GM21367 (cell line): Measurements from ENCODE around the gene UPK2.

Experiments used
- ATAC-seq: cut with Tn5 transposase; IDR thresholded peaks from one replicate; pipeline ENCODE4 v1.9.1; 2021; ENCODE audit not compliant: unreplicated experiment

The UPK2 gene

GRCh38 chr11:118917481-118918127 lies 38.5 kb upstream of the UPK2 start:
- ATAC-seq = no peak

GRCh38 chr11:118918128-118918685 lies 37.9 kb upstream of the UPK2 start:
- ATAC-seq = no peak

- ATAC-seq = no peak
These were observed 37.3 kb upstream of the UPK2 start for GRCh38 chr11:118918686-118919280.

- no peak for ATAC-seq
These were observed 34.8 kb upstream of the UPK2 start for GRCh38 chr11:118921121-118921928.

GRCh38 chr11:118921929-118922744 lies 34.0 kb upstream of the UPK2 start:
- ATAC-seq = no peak

- no peak for ATAC-seq
These were observed 33.1 kb upstream of the UPK2 start for GRCh38 chr11:118922745-118923627.

GRCh38 chr11:118923721-118924587 lies 32.1 kb upstream of the UPK2 start:
- ATAC-seq = no peak

- ATAC-seq = no peak
These were observed 31.2 kb upstream of the UPK2 start for GRCh38 chr11:118924591-118925585.

- ATAC-seq = no peak
These were observed 28.5 kb upstream of the UPK2 start for GRCh38 chr11:118927554-118928100.

GRCh38 chr11:118928101-118928869 lies 27.8 kb upstream of the UPK2 start:
- ATAC-seq = peak; percentile 30

- ATAC-seq = no peak
These were observed 27.1 kb upstream of the UPK2 start for GRCh38 chr11:118928870-118929500.

GRCh38 chr11:118929501-118930093 lies 26.5 kb upstream of the UPK2 start:
- ATAC-seq = no peak

- no peak for ATAC-seq
These were observed 25.9 kb upstream of the UPK2 start for GRCh38 chr11:118930094-118930712.

- ATAC-seq = no peak
These were observed 24.5 kb upstream of the UPK2 start for GRCh38 chr11:118931571-118931970.

GRCh38 chr11:118933486-118933885 lies 22.6 kb upstream of the UPK2 start:
- no peak for ATAC-seq
